Measurements from ENCODE around the gene BRWD1.

Gene BRWD1

DNA sequence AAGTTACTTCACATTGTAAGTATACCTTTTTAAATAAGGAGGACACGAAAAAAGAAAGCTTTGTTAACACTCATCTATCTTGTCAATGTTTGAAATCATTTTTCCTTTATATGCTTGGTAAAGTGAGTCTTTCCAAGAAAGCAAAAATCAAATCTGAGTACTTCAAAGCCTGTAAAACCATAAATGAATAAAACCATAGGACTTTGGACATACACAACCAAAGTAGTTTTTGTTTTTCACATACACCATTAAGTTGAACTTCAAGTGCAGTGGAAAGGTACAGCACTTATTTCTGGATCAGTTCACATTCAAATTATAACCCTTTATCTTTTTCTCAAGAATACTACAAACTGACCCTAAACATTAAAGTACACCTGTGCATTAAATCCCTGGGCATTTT, 120.1 kb downstream of the BRWD1 start:
- DNase-seq: no peak

DNA sequence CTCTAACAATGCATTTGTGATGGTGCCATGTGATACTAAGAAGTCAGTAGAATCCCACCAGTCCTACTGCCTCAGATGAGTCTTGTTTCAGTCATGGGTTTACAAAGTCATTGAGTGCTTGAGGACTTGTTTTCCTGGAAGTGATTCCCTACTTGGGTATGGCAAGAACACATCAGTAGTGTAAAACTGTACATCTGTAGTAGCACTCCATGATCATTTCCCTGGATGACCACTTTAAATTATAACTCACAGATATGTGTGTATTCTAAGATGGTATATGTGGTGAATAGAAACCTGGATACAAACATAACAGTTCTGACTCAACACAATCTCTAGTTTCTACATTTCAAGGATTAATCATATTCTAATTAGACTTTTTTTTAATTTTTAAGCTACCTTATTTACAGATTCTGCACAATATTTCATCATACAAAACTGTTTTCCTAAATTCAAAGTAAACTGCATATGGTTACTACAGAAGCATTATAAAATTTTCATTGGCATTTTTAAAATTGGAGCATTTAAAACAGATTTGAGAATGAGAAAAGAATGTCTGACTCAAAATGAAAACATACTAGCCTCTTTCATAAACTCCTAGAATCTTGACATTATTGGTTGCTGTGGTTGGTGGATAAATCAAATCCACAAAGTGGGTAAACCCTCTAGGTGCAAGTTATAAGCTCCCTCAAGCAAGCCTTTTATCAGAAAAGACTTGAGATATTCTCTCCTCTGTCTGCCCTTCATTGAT, 123.4 kb downstream of the BRWD1 start:
- no peak for DNase-seq

DNA sequence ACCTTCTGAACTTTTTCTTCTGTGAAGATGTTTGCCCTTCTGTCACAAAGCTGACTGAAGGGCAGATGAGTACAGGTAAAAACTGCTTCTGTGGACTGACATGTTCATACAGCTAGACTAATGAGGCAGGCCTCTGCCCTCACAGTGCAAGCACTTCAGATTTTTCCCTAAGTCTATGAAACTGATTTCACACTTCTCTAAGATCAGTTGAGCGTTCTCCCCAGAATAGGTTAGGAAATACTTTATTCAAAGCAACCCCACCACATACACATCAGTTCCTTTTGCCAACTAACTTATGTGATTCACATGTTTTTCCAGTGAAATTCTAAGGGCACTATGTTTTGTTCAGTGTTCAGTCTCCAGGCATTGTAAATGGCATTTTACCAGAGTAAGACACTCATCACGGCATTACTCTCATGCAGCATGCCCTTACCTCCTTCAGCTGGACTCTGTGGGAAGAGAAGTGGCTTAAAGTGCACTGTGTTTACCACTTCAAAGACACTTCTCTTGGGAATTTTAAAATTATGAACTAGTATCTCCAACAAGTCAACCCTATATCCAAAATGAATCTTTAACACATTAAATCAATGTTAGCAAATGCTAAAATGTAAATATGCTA, 124.8 kb downstream of the BRWD1 start:
- no peak for DNase-seq

DNA sequence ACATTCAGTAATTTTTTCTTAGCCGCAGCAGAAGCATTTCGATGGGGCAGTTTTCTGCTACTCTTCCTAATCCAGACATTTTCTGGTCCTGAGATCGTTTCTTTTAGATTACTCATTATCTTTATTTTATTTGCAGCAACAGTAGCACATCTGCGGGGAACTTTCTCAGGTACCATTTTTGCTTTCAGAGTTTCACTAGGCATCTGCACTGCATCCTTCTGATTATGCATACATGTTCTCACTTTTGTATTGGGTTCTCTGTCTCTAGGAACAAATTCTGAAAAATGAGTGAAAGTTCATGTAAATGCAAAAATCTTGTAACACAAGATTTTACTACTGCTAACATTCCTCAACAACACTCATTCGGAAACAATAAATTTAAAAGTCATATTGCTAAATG, 126.3 kb downstream of the BRWD1 start:
- no peak for DNase-seq

DNA sequence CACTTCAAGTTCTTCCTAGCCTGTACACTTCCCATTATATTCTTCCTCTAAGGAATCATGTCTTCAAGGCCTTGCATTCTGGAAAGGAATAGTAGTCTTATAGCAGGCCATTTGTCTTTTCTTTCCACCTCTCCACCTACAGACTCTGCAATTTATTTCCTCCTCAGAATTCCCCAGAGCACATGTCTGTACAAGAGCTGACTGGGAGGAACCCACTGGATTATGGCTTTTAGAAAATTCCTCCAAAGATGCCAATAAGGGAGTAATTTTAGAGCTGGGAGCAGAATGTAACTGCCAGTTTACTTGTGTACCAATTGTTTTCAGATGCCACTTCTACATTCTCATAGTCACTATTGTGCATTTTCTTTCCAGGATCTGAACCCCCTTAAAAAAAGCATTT, 126.8 kb downstream of the BRWD1 start:
- no peak for DNase-seq

DNA sequence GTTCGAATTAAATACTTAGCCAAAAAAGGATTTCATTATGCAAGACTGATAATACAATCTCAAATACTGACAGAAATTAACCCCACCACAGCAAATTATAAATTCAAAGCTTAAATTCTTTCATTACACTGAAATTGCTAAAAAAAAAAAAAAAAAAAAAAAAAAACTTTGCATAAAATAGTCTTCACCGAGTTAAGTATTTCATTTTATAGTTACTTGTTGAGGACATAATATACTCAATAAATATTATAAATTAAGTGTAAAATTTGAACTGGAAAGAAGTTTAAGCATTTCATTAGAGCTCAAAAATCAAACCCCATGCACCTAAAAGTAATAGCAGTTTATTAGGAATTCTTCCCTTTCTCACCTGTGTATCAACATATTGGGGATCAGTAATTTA, 128.3 kb downstream of the BRWD1 start:
- no peak for DNase-seq

DNA sequence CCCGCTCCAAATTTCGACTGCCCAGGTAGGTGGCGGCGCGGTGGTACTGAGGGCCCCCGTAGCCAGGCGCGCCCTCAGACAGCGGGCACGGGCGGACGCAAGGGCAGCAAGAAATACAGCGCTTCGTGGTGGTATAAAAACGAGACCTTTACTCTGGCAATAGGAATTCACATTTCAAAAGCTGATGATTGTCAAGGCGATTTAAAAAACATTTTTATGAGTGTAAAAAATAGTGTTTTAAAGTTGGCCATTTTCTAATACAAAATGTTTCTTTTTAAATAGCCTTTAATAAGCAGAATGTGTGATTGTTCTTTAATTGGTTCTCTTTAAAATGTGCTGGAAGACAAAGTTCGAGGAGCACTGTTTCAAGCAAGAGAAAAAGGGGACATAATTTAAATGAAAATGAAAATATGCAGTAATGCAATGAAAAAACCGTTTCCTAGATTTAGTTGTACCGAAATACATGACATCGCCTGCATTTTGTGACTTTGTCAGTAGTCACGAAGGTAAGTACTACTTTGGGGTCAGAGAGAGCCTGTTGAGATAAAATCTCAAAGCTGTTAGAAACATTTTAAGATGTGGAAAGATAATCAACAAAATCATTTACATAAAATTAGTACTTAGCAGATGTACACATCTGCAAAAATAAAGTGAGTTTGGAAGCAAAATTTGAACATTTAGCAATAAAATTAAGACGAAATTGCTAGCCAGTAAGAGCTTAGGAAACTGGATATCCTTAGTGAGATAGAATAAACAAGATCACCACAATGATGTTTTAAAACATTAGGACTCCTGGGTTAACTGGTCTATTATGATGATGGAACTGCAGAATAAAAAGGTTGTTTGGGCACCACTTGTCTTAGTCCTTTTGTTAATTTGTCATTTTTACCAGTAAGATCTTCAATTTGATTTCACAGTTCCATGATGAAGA, 129.1 kb downstream of the BRWD1 start:
- DNase-seq: no peak

DNA sequence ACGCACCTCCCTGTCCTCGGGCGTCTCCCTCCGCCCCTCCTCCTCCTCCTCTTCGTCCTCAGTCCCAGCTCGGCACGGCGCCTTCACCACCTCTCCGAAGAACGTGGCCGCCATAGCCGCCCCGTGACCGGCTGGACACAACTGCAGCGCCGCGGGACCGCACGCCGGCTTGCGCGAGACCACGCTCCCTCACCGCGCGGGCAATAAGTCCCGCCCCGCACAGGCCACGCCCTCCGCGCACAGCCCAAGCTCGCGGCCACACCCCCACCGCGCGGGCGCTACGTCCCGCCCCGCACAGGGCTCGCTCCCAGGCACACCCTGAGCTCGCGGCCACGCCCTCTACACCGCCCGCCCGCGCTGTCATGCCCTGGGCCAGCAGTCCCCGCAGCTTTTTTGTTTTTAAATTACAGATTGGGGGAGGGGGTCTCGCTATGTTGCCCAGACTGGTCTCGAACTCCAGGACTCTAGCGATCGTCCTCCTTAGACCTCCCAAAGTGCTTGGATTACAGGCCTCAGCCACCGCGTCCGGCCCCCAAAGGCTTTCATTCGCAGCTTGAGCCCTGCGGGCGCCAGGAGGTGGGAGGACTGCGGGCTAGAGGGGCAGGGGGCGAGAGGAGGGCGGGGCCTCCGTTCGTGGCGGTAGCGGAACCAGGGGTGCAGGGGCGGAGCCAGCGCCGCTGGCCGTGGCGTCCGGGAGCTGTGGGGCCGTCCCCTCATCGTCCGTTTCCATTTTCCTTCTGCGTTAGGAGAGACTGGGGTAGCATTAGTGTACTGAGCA, 130.0 kb downstream of the BRWD1 start, which contains the start of gene PSMG1:
PSMG1 (minus strand) TSS at position 180 of the 778 bp plus-strand sequence; CDS start at position 114, 66 bp downstream.
- DNase-seq: peak; percentile 84

DNA sequence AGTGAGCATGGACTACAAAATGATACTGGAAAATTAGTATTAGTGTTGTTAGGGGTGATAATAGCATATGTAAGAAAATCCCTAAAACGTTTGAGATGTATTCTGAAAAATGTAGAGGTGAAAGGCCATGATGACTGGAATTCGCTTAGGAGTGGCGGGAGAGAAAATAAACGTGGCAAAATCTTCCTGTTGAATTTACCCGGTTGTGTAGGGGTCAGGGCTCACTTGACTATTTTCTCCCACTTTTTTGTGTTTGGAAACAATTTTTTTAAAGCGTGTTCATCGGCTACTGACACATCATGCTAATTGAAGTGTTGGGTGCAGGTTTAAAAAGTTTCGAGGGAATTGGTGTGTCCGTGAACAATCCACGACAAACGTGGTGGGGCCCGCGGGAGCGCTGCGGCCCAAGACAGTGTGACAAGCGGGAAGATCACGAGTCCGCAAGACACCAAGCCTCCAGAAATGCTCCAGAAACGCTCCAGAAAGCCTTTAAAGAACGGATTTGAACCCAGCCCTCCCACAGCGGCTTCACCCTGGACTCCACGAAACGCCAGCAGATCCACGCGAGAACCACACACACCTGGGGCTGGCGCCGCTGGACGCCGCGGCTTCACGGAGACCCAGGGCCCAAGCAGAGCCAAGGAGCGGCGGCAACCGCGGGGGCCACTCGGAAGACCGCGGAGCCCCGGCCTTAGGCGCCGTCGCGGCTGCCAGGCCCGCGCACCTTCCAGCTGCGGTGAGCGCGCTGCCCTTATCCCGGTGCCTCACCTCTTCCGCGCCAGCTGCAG, 130.8 kb downstream of the BRWD1 start:
- no peak for DNase-seq

DNA sequence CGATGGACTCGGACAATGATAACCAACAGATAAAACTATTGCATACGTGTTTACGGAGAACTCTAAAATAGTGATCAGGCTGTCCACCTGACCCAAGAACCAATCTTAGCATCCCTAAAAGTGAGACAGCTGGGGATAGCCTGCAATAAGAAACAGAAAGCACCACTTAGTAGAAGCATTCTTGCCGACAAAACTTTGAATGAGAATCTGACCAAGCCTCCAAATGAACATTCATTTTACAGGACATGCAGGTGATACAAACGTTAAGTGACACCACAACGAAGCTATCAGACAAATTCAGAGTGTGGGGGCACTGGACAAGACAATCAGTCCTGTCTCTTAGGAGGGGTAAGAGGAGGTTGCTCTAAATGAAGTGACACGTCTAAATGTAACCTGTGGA, 131.4 kb downstream of the BRWD1 start:
- no peak for DNase-seq

DNA sequence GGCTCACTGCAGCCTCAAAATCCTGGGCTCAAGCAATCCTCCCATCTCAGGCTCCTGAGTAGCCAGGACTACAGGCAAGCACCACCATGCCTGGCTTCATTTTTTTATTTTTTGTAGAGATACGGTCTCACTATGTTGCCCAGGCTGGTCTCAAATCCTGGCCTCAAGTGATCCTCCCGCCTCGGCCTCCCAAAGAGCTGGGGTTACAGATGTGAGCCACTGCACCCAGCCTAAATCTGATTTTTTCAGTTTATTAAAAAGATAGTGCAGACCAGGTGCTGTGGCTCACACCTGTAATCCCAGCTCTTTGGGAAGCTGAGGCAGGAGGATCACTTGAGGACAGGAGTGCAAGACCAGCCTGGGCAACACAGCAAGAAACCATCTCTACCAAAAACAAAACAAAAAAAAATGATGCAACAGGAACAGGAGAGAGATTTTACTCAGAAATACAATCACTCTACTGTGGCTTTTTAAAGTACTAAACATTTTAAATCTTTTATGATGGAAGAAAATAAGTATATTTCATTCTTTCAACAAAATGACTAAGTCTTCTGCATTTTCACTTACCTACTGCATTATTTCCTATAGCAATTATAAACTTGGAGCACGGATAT, 132.1 kb downstream of the BRWD1 start:
- no peak for DNase-seq

DNA sequence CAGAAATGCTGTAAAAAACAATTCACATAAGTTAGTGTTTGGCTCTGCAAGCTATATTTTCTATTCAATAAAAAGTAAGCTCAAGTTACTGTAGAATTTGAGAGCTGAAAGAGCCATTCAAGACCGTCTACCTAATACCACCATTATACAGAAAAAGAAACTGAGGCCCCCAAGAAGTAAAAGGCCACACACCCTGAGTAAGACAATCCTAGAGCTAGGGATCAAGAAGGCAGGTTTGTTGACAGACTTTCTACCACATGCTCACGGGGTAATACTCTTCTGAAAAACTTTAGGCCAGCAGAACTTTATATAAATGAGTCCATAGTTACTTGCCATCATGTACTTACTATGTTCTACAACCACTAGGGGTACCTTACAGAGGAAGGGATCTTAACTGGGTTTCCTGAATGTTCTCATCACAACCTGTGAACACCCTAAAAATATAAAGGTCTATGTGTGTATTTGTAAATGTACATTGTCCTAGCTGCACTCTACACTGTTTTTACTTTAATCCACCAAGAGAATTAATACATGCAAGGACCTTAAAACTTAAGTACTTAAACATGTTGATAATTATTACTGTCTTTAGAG, 132.9 kb downstream of the BRWD1 start:
- no peak for DNase-seq

DNA sequence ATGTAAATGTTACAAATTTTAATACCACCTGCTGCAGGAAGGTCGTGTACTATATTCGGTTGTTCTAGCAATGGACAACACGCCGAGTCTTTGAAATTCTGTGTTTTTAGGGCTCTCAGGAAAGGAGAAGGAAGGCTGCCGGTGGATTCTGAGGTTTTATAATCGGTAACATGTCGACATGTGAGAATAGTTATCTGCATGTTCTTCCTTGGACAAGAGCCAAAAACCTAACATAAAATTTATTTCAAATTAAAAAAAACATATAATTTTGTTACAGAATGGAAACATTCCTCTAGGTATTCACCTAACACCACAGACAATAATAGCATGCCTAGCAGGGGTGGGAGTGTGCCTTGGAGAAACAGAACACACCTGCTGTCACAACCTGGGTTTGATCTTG, 135.0 kb downstream of the BRWD1 start:
- DNase-seq: no peak

DNA sequence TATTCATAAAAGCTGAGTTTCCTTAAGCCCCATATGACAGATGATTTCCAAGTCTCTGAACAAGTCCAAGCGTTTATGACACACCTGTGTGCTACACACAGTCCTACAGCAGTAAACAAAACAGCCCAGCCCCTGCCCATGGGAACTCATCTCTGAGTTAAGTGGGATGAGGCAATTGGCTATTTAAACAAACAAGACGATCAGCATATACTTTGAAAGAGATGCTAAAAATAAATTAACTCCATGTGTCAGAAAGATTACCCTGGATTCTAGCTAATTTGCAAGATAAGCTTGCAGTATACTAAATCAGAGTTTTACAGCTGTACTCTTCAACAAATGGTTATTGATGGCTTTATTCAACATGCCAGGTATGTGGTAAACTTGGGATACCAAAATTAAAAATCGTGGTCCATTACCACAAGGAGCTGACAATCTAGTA, 137.1 kb downstream of the BRWD1 start:
- DNase-seq: no peak

DNA sequence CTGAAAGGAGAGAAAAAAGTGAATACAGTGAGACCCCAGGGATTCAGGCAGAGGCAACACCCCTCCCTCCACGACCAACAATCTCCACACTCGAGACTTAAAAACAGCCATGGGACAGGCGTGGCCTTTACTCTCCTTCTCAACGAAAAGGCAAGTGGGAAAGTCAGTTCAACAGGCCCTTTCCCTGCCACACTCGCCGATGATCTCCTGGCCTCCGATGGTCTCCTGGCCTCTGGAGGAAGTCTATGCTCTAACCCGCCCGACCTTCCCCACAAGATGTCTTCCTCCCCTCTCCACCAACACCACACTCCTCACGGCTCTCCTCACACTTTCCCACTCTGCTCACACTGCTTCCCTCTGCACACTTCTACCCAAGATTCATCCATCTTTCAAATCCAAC, 137.8 kb downstream of the BRWD1 start:
- no peak for DNase-seq

DNA sequence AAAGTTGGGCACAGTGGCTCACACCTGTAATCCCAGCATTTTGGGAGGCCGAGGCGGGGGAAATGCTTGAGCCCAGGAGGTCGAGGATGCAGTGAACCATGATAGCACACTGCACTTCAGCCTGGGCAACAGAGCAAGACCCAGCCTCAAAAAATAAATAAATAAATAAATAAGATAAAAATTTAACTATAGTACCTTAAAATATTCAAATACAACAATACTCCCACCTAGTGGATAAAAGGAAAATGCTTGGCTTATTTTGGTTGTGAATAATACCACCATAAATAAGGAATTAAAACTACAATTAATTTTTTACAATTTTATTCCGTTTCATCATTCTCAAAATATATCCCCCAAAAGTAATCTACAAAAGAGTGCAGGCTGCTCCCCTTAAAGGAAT, 138.3 kb downstream of the BRWD1 start:
- DNase-seq: no peak

DNA sequence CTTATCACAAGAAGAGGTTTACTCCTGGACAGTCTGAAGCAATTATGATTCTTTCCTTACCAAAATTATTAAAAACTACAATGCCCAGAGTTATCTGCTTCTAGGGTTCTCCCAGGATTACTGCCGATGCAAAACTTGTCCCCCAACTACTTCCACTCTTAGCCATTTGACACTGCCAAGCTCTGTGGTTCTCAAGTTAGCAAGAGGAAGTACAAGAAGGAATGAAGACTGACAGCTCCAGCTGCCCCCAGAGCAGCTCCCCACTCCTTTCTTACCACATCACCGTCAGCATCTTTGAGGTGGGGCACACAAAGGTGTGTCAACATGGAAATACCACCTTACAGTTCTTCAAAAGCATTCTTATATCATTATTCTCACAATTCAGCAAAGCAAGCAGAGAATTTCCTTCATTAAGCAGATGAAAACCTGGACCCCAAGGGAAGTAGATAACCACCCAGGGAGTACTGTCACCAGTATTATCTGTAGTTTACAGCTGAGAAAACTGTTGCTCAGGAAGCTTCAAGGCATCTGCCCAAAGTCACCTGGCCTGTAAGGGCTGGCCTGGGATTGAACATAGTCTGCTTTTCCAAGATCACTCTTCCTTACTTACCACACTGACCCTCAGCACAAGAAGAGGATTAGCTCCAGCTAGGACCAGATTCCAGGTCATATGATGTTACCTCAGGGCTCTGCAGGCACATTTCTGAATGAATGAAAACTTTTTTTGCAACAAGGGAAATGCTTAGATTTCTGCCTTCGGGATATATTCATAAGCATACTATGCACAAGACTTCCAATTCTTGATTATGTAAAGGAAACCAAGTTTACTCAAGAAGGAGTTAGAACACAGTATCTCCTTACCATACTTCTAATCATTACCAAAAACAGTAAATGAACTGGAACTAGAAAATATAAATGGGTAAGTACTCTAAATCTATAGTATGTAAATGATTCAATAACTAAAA, 139.4 kb downstream of the BRWD1 start:
- DNase-seq: no peak

DNA sequence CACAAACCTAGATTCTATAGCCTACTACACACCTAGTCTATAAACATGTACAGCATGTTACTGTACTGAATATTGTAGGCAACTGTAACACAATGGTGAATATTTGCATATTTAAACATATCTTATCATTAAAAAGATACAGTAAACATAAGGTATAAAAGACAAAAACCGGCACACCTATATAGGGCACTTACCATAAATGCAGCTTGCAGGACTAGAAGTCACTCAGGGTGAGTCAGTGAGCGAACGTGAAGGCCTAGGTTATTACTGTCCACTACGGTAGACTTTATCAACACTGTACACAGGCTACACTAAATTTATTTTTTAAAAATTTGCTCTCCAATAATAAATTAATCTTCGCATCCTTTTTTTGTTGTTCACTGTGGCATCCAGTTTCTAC, 143.5 kb downstream of the BRWD1 start:
- no peak for DNase-seq

DNA sequence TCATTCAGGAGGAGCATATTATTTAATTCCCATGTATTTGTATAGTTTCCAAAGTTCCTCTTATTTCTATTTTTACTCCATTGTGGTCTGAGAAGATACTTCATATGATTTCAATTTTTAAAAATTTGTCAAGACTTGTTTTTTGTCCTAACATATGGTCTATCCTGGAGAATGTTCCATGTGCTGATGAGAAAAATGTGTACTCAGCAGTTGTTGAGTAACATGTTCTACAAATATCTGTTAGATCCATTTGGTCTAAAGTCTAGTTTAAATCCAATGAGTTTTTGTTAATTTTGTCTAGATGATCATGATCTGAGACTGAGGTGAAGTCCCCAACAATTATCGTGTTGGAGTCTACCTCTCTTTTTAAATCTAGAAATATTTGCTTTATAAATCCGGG, 144.6 kb downstream of the BRWD1 start:
- no peak for DNase-seq

DNA sequence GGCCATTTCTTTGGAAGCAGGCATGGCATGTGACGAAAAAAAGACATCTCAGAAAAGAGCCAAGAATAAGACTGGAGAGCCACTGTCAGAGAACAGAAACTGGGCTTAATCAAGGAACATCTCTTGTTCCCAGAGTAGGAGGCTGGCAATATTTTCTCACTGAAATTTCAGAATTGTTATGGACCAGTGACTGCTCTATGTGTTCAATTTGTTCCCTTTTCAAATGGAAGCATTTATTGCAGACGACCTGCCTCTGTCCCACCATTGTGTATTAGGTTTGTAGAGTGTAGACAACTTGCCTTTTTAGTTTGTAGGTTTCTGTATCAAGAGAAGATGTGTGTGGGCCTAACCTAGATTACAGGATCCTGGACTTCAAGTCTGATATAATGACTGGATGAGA, 148.9 kb downstream of the BRWD1 start:
- DNase-seq: no peak
